A673 (cell line): ENCODE results near the gene NAA38.

Experiments used
- CTCF ChIP-seq: fragments of 300-800, 200-600 bp; sonication (generic); conservative IDR thresholded peaks from 2 replicates; pipeline ENCODE4 v1.5.1; 2017; ENCODE audit warnings: low read depth, mild to moderate bottlenecking, antibody characterized with exemption, low read length, moderate library complexity, mixed read lengths
- EZH2 ChIP-seq: fragments of 200-600 bp; sonication (generic); IDR thresholded peaks from 2 replicates; pipeline ENCODE4 v1.6.1; 2017; ENCODE audit warnings: borderline replicate concordance, low read depth, mild to moderate bottlenecking, mixed read lengths, antibody characterized with exemption, low read length; ENCODE audit not compliant: poor library complexity, severe bottlenecking

- TF ChIP-seq CTCF (no peak), EZH2 (no peak)
Observed at GRCh38 chr17:7882068-7882467, 24.7 kb upstream of the NAA38 start.
